WTC11 (cell line): ENCODE measurements around the gene CELSR1. TPM values are rescaled to one million over a fixed set of nuclear protein-coding genes. Genes with fewer than 3 reads are reported as not detected.

ENCODE experiments used
- ATAC-seq: fragments of 200-7000 bp; cut with Tn5 transposase; 2 replicates; pipeline ENCODE4 v1.10.0; 2021; ENCODE audit warnings: mild to moderate bottlenecking, moderate library complexity
- CTCF ChIA-PET: fragments of 300-600 bp; sonication (Branson Sonifier 250); formaldehyde crosslinking; loops from one replicate; lab custom pipeline; 2021; ENCODE audit warnings: antibody characterized with exemption; lab: Charles Lee
- POLR2A ChIA-PET: fragments of 350-600 bp; sonication (Branson Sonifier 250); formaldehyde crosslinking; loops from one replicate; lab custom pipeline; 2021; ENCODE audit warnings: antibody characterized with exemption; lab: Charles Lee
- DNase-seq: peaks from one replicate; pipeline ENCODE4 v3.0.0; 2021; ENCODE audit warnings: low spot score
- H3K27ac Mint-ChIP-seq: 2 replicates; pipeline ENCODE4 v1.8.0; 2021; ENCODE audit warnings: mixed read lengths
- H3K27me3 Mint-ChIP-seq: 2 replicates; pipeline ENCODE4 v1.8.0; 2021; ENCODE audit warnings: low read depth, mild to moderate bottlenecking, moderate library complexity, mixed read lengths
- H3K36me3 Mint-ChIP-seq: 2 replicates; pipeline ENCODE4 v1.8.0; 2021; ENCODE audit warnings: mixed read lengths
- H3K4me1 Mint-ChIP-seq: 2 replicates; pipeline ENCODE4 v1.8.0; 2022; ENCODE audit warnings: mixed read lengths
- H3K4me3 Mint-ChIP-seq: 2 replicates; pipeline ENCODE4 v1.8.0; 2021; ENCODE audit warnings: mild to moderate bottlenecking, moderate library complexity, mixed read lengths
- H3K9me3 Mint-ChIP-seq: 2 replicates; pipeline ENCODE4 v1.8.0; 2021; ENCODE audit warnings: mixed read lengths
- ATF1 ChIP-seq: sonication (generic); formaldehyde crosslinking; IDR thresholded peaks from 2 replicates; pipeline ENCODE4 v1.8.1; 2023; ENCODE audit warnings: mild to moderate bottlenecking, moderate library complexity, missing genetic modification reagents
- ESRRA ChIP-seq: sonication (generic); formaldehyde crosslinking; IDR thresholded peaks from 2 replicates; pipeline ENCODE4 v1.8.1; 2022; ENCODE audit warnings: mild to moderate bottlenecking, missing genetic modification reagents, borderline replicate concordance
- FOXP1 ChIP-seq: sonication (generic); formaldehyde crosslinking; IDR thresholded peaks from 2 replicates; pipeline ENCODE4 v1.8.0; 2022; ENCODE audit warnings: missing genetic modification reagents, mild to moderate bottlenecking, moderate library complexity, borderline replicate concordance
- JAZF1 ChIP-seq: fragments of 250-450 bp; sonication (Bioruptor Pico); IDR thresholded peaks from 2 replicates; pipeline ENCODE4 v1.9.0; 2021; ENCODE audit warnings: moderate library complexity, mild to moderate bottlenecking, inconsistent platforms
- KAT7 ChIP-seq: sonication (generic); formaldehyde crosslinking; IDR thresholded peaks from 2 replicates; pipeline ENCODE4 v1.8.1; 2023; ENCODE audit warnings: missing genetic modification reagents, mild to moderate bottlenecking, borderline replicate concordance
- NFE2L1 ChIP-seq: sonication (generic); formaldehyde crosslinking; IDR thresholded peaks from 2 replicates; pipeline ENCODE4 v1.8.1; 2023; ENCODE audit warnings: missing genetic modification reagents
- TEAD1 ChIP-seq: sonication (generic); formaldehyde crosslinking; IDR thresholded peaks from 2 replicates; pipeline ENCODE4 v1.8.0; 2022; ENCODE audit warnings: mild to moderate bottlenecking, missing genetic modification reagents
- TEAD4 ChIP-seq: sonication (generic); formaldehyde crosslinking; IDR thresholded peaks from 2 replicates; pipeline ENCODE4 v1.8.0; 2022; ENCODE audit warnings: mild to moderate bottlenecking, missing genetic modification reagents
- ZNF121 ChIP-seq: sonication (generic); formaldehyde crosslinking; IDR thresholded peaks from 2 replicates; pipeline ENCODE4 v1.8.0; 2023; ENCODE audit warnings: missing genetic modification reagents
- ZNF423 ChIP-seq: fragments of 250-450 bp; sonication (Bioruptor Pico); IDR thresholded peaks from 2 replicates; pipeline ENCODE4 v2.1.2; 2022; ENCODE audit warnings: mild to moderate bottlenecking, moderate library complexity
- total RNA-seq: library from RNA; stranded (reverse); gene quantifications from 3 replicates; pipeline ENCODE4 v1.2.3, GENCODE V29; 2021
- TF ChIP-seq, protein P1 (sequence below): fragments of 250-450 bp; sonication (Bioruptor Pico); IDR thresholded peaks from 2 replicates; pipeline ENCODE4 v1.9.0; 2021; ENCODE audit warnings: mild to moderate bottlenecking
- TF ChIP-seq, protein P2 (sequence below): fragments of 250-450 bp; sonication (Bioruptor Pico); IDR thresholded peaks from 2 replicates; pipeline ENCODE4 v2.1.2; 2022; ENCODE audit warnings: mild to moderate bottlenecking, moderate library complexity
- TF ChIP-seq, protein P3 (sequence below): sonication (generic); formaldehyde crosslinking; IDR thresholded peaks from 2 replicates; pipeline ENCODE4 v1.8.1; 2023; ENCODE audit warnings: mild to moderate bottlenecking, missing genetic modification reagents, moderate library complexity
- TF ChIP-seq, protein P4 (sequence below): sonication (generic); formaldehyde crosslinking; IDR thresholded peaks from 2 replicates; pipeline ENCODE4 v1.8.1; 2023; ENCODE audit warnings: mild to moderate bottlenecking, missing genetic modification reagents, moderate library complexity

The CELSR1 gene
- total RNA-seq, 1 experiment from 2014 or later: 16.8 TPM

DNA sequence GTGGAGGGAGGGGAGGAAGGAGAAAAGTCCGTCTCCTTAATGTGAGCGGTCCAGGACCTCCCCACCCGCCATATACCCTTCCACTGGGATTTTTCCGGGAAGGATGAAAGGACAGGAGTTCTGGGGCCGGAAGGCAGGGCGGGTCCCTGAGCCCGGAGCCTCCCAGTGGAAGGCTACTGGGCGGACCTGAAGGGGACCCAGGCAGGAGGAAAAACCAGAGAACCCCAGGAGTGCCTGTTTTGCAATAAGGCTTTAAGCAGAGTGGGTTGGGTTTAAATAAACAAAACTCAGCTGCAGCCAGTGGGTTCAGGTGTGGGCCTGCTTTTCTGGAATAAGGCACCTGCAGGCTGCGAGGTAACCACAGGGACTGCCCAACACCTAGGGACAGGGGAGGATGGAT lies 1.7 kb upstream of the CELSR1 start:
- Mint-ChIP-seq H3K4me3 (peak overlapping the region; percentile 67), H3K9me3 (no peaks in the 10 kb centered on the region), H3K4me1 (peaks cover 8% of the 10 kb centered on the region), H3K27me3 (peaks cover 59% of the 10 kb centered on the region), H3K36me3 (peaks cover 12% of the 10 kb centered on the region; the same call in 1 of the 2 replicates), H3K27ac (no peak overlapping the region)
- ChIA-PET CTCF (interaction anchor here (5.2 kb wide), 1 partner anchor 172 kb away, joined by 67 read pairs; no protein-coding TSS in a partner anchor), POLR2A (no interaction called here)
- ATAC-seq (no peak), DNase-seq (no peak)
- TF ChIP-seq ESRRA (CRISPR knock-in tag): no peak
- TF ChIP-seq FOXP1 (CRISPR knock-in tag): no peak
- TF ChIP-seq NFE2L1 (CRISPR knock-in tag): no peak
- TF ChIP-seq JAZF1 (CRISPR knock-in tag): no peak

DNA sequence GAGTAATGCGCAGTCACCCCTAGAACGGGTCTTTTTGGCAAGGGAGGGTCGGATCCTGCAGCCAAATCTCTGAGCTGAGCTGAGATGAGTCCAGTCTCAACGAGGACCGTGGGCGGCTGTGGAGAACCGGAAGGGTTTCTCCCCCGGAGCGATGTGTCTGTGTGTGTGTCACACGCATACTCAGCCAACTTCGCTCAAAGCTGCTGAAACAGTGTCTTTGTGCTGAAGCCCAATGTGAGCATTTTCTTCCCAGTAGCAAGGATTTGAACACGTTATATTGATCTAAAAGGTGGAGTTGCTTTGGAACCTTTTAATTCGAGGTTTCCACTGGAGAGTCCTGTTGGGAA lies 1.4 kb upstream of the CELSR1 start:
- peaks cover 12% of the 10 kb centered on the region; the same call in 1 of the 2 replicates for H3K36me3 Mint-ChIP-seq
- POLR2A ChIA-PET: interaction anchor here (0.5 kb wide), 1 partner anchor 79 kb away, joined by 3 read pairs; no protein-coding TSS in a partner anchor
- no peak for TF ChIP-seq ESRRA (CRISPR knock-in tag)
- TF ChIP-seq, protein P1, sequence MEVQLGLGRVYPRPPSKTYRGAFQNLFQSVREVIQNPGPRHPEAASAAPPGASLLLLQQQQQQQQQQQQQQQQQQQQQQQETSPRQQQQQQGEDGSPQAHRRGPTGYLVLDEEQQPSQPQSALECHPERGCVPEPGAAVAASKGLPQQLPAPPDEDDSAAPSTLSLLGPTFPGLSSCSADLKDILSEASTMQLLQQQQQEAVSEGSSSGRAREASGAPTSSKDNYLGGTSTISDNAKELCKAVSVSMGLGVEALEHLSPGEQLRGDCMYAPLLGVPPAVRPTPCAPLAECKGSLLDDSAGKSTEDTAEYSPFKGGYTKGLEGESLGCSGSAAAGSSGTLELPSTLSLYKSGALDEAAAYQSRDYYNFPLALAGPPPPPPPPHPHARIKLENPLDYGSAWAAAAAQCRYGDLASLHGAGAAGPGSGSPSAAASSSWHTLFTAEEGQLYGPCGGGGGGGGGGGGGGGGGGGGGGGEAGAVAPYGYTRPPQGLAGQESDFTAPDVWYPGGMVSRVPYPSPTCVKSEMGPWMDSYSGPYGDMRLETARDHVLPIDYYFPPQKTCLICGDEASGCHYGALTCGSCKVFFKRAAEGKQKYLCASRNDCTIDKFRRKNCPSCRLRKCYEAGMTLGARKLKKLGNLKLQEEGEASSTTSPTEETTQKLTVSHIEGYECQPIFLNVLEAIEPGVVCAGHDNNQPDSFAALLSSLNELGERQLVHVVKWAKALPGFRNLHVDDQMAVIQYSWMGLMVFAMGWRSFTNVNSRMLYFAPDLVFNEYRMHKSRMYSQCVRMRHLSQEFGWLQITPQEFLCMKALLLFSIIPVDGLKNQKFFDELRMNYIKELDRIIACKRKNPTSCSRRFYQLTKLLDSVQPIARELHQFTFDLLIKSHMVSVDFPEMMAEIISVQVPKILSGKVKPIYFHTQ (CRISPR knock-in tag): no peak
- TF ChIP-seq, protein P2, sequence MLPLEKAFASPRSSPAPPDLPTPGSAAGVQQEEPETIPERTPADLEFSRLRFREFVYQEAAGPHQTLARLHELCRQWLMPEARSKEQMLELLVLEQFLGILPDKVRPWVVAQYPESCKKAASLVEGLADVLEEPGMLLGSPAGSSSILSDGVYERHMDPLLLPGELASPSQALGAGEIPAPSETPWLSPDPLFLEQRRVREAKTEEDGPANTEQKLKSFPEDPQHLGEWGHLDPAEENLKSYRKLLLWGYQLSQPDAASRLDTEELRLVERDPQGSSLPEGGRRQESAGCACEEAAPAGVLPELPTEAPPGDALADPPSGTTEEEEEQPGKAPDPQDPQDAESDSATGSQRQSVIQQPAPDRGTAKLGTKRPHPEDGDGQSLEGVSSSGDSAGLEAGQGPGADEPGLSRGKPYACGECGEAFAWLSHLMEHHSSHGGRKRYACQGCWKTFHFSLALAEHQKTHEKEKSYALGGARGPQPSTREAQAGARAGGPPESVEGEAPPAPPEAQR (CRISPR knock-in tag): no peak
- no peak for TF ChIP-seq TEAD1 (CRISPR knock-in tag)
- TF ChIP-seq JAZF1 (CRISPR knock-in tag): no peak
- TF ChIP-seq, all 79 proteins: peak for 0
- DNase-seq: no peak
- Mint-ChIP-seq H3K27ac (no peak overlapping the region), H3K4me3 (peak overlapping the region; percentile 67), H3K4me1 (peaks cover 8% of the 10 kb centered on the region), H3K9me3 (no peaks in the 10 kb centered on the region), H3K27me3 (peaks cover 61% of the 10 kb centered on the region)
- CTCF ChIA-PET: interaction anchor here (1.3 to 5.2 kb wide), 4 partner anchors 25 to 533 kb away, joined by 4 to 67 read pairs (median 6); no protein-coding TSS in a partner anchor
- no peak for ATAC-seq

DNA sequence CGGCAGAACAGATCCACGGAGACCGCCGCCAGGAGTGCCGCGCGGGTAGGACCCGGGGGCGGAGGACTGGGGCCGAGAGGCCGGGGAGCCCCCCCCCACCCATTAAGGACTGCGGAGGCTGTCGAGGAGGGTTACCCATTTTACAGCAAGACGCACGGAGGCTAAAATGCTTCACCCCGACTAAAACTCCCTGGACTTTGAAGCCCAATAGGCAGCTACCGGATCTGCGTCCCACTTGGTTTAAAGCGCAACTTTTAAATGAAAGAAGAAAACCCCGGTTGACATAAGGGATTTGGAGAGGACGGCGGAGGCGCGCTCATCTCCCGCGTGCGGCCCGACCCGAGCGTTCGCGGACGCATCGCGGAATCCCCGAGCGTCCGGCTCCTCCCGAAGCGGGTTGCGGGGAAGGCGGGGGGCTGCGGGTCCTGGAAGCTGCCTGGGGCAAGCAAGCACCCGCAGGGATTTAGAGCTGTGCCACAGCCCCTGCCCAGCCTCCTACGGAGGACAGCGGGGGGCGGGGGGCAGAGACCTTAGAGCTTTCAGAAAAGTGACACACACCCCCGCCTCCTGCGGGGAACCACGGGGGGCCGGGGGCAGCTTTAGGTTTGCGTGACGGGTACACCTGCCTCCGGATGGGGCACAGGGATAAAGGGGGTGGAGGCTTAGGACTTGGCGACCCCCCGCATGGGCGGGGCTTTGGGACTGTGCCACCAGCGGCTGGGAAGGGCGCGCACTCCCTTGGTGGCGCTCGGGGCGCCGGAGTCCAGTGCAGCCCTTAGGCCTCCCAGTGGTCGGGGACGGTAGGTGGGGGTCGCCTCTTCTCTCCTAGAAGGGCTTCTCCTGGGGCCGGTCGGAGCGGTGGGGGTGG lies 760 bp upstream of the CELSR1 start:
- Mint-ChIP-seq H3K4me1 (peaks cover 8% of the 10 kb centered on the region), H3K9me3 (no peaks in the 10 kb centered on the region), H3K27ac (no peak overlapping the region), H3K27me3 (peaks cover 61% of the 10 kb centered on the region), H3K4me3 (peak overlapping the region; percentile 67), H3K36me3 (peaks cover 14% of the 10 kb centered on the region; the same call in 1 of the 2 replicates)
- ChIA-PET CTCF (interaction anchor here (0.6 to 5.2 kb wide), 5 partner anchors 25 to 532 kb away, joined by 3 to 67 read pairs (median 4); no protein-coding TSS in a partner anchor), POLR2A (interaction anchor here (0.5 to 0.6 kb wide), 3 partner anchors 34 to 554 kb away, joined by 3 read pairs; no protein-coding TSS in a partner anchor)
- no peak for TF ChIP-seq TEAD4
- TF ChIP-seq, protein P3, sequence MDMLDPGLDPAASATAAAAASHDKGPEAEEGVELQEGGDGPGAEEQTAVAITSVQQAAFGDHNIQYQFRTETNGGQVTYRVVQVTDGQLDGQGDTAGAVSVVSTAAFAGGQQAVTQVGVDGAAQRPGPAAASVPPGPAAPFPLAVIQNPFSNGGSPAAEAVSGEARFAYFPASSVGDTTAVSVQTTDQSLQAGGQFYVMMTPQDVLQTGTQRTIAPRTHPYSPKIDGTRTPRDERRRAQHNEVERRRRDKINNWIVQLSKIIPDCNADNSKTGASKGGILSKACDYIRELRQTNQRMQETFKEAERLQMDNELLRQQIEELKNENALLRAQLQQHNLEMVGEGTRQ: no peak
- TF ChIP-seq, protein P4, sequence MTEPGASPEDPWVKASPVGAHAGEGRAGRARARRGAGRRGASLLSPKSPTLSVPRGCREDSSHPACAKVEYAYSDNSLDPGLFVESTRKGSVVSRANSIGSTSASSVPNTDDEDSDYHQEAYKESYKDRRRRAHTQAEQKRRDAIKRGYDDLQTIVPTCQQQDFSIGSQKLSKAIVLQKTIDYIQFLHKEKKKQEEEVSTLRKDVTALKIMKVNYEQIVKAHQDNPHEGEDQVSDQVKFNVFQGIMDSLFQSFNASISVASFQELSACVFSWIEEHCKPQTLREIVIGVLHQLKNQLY: no peak
- TF ChIP-seq ATF1 (CRISPR knock-in tag): no peak
- TF ChIP-seq KAT7: no peak
- no peak for TF ChIP-seq ZNF121 (CRISPR knock-in tag)
- TF ChIP-seq ZNF423 (CRISPR knock-in tag): 0 out of 2 replicates have a peak, but pooled peaks have one; percentile 27
- DNase-seq: peak; percentile 57
- peak; percentile 8 for ATAC-seq
